ENCODE data around the gene C1orf53. TPM values are rescaled to one million over a fixed set of nuclear protein-coding genes. Genes with fewer than 3 reads are reported as not detected.
A peak's percentile ranks its signal among the peaks of the same experiment; 100 is the strongest.

The C1orf53 gene
- total RNA-seq, 1 experiment from 2014 or later: 15.1 TPM

- Mint-ChIP-seq H3K4me1 (ENCODE audit: insufficient read depth, unreplicated experiment) (peaks cover 19% of the 10 kb centered on the region), H3K9me3 (ENCODE audit: unreplicated experiment) (no peaks in the 10 kb centered on the region), H3K27me3 (ENCODE audit: insufficient read depth, unreplicated experiment) (peaks cover 10% of the 10 kb centered on the region), H3K4me3 (ENCODE audit: unreplicated experiment) (no peak overlapping the region), H3K27ac (ENCODE audit: low read depth, unreplicated experiment) (no peak overlapping the region), H3K36me3 (ENCODE audit: insufficient read depth, unreplicated experiment) (no peaks in the 10 kb centered on the region)
- no peak for DNase-seq (ENCODE audit: unreplicated experiment)
- no TSS peak for BruUV-seq (replicated peaks)
- CTCF ChIA-PET: interaction anchor here (0.7 to 7.5 kb wide), 13 partner anchors 11 to 575 kb away, joined by 3 to 91 read pairs (median 6); partner anchors contain the start of gene C1orf53
- intact Hi-C loops (cut with micrococcal nuclease): no loop called here
- TF ChIP-seq CTCF (IDR thresholded peaks at IDR 0.05; ENCODE audit: unreplicated experiment): no peak
- POLR2A ChIA-PET: interaction anchor here (0.9 to 5.5 kb wide), 3 partner anchors 11 to 572 kb away, joined by 3 to 34 read pairs (median 3); partner anchors contain the start of gene C1orf53
Observed at GRCh38 chr1:197914510-197914909, 12.1 kb downstream of the C1orf53 start.

DNA sequence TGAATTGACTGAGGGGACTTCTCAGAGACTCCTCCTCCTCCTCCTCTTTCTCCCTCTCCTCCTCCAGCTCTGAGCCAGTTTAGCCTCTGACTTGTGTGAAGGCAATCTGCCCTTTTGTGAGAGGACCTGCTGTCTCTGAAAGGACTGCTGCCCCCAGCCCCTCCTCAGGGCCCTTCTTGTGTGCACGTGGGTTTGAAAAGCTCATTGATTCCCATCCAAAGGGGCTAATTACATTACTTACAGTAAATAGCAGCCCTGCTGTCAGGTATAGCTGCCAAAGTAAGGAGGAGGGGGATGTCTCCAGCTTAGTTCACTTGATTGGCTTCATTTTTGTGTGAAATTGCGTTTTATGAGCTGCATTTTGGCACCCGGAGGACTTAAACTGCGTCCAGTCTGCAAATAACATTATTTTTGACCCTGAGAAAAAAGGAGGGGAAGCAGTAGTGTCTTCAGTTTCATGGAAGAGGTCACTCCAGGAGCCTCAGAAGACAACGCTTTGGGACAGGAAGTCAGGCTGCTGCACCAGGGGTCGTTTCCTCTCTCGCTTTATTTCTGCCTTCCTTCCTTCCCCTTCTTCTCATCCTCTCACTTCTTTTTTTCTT, 12.9 kb downstream of the C1orf53 start:
- peaks cover 5% of the 10 kb centered on the region for H3K27me3 Mint-ChIP-seq (ENCODE audit: insufficient read depth, unreplicated experiment)
- ChIA-PET CTCF (interaction anchor here (0.6 to 7.5 kb wide), 23 partner anchors 8 to 799 kb away, joined by 3 to 91 read pairs (median 4); partner anchors contain the start of genes C1orf53 and DENND1B), POLR2A (interaction anchor here (0.7 to 5.5 kb wide), 4 partner anchors 11 to 571 kb away, joined by 3 to 34 read pairs (median 3); partner anchors contain the start of gene C1orf53)
- intact Hi-C loops (cut with micrococcal nuclease): no loop called here
- peaks cover 19% of the 10 kb centered on the region for H3K4me1 Mint-ChIP-seq (ENCODE audit: insufficient read depth, unreplicated experiment)
- TF ChIP-seq CTCF (IDR thresholded peaks at IDR 0.05; ENCODE audit: unreplicated experiment): no peak
- H3K4me3 Mint-ChIP-seq (ENCODE audit: unreplicated experiment): peak overlapping the region; percentile 59
- no peaks in the 10 kb centered on the region for H3K9me3 Mint-ChIP-seq (ENCODE audit: unreplicated experiment)
- DNase-seq (ENCODE audit: unreplicated experiment): no peak
- H3K27ac Mint-ChIP-seq (ENCODE audit: low read depth, unreplicated experiment): no peak overlapping the region
- no peaks in the 10 kb centered on the region for H3K36me3 Mint-ChIP-seq (ENCODE audit: insufficient read depth, unreplicated experiment)
- BruUV-seq (replicated peaks): no TSS peak

- no peaks in the 10 kb centered on the region for H3K9me3 Mint-ChIP-seq (ENCODE audit: unreplicated experiment)
- CTCF ChIA-PET: interaction anchor here (0.6 to 7.5 kb wide), 19 partner anchors 9 to 571 kb away, joined by 3 to 91 read pairs (median 6); partner anchors contain the start of gene C1orf53
- peak; percentile 61 for TF ChIP-seq CTCF (IDR thresholded peaks at IDR 0.05; ENCODE audit: unreplicated experiment)
- peaks cover 19% of the 10 kb centered on the region for H3K4me1 Mint-ChIP-seq (ENCODE audit: insufficient read depth, unreplicated experiment)
- BruUV-seq (replicated peaks): no TSS peak
- POLR2A ChIA-PET: interaction anchor here (0.6 to 5.5 kb wide), 3 partner anchors 11 to 402 kb away, joined by 3 to 34 read pairs (median 3); partner anchors contain the start of gene C1orf53
- H3K27me3 Mint-ChIP-seq (ENCODE audit: insufficient read depth, unreplicated experiment): no peaks in the 10 kb centered on the region
- no peak overlapping the region for H3K27ac Mint-ChIP-seq (ENCODE audit: low read depth, unreplicated experiment)
- intact Hi-C loops (cut with micrococcal nuclease): loop anchor here (2.0 kb wide), 1 partner anchor 223 kb away; no protein-coding TSS in a partner anchor
- peak overlapping the region; percentile 59 for H3K4me3 Mint-ChIP-seq (ENCODE audit: unreplicated experiment)
- H3K36me3 Mint-ChIP-seq (ENCODE audit: insufficient read depth, unreplicated experiment): no peaks in the 10 kb centered on the region
- DNase-seq (ENCODE audit: unreplicated experiment): peak; percentile 66
Observed at GRCh38 chr1:197915862-197916499, 13.6 kb downstream of the C1orf53 start.

- Mint-ChIP-seq H3K36me3 (ENCODE audit: insufficient read depth, unreplicated experiment) (no peaks in the 10 kb centered on the region), H3K4me1 (ENCODE audit: insufficient read depth, unreplicated experiment) (peaks cover 19% of the 10 kb centered on the region), H3K27me3 (ENCODE audit: insufficient read depth, unreplicated experiment) (no peaks in the 10 kb centered on the region), H3K4me3 (ENCODE audit: unreplicated experiment) (peak overlapping the region; percentile 59), H3K27ac (ENCODE audit: low read depth, unreplicated experiment) (no peak overlapping the region), H3K9me3 (ENCODE audit: unreplicated experiment) (no peaks in the 10 kb centered on the region)
- intact Hi-C loops (cut with micrococcal nuclease): loop anchor here (2.0 kb wide), 1 partner anchor 224 kb away; no protein-coding TSS in a partner anchor
- no TSS peak for BruUV-seq (replicated peaks)
- ChIA-PET POLR2A (interaction anchor here (0.5 to 5.5 kb wide), 3 partner anchors 10 to 44 kb away, joined by 3 to 34 read pairs (median 4); partner anchors contain the start of gene C1orf53), CTCF (interaction anchor here (0.6 to 7.5 kb wide), 12 partner anchors 9 to 422 kb away, joined by 3 to 91 read pairs (median 6); partner anchors contain the start of gene C1orf53)
- DNase-seq (ENCODE audit: unreplicated experiment): no peak
- no peak for TF ChIP-seq CTCF (IDR thresholded peaks at IDR 0.05; ENCODE audit: unreplicated experiment)
Observed at GRCh38 chr1:197916500-197916983, 14.1 kb downstream of the C1orf53 start.
